ENCODE measurements around the gene ITGB1BP1.

DNA sequence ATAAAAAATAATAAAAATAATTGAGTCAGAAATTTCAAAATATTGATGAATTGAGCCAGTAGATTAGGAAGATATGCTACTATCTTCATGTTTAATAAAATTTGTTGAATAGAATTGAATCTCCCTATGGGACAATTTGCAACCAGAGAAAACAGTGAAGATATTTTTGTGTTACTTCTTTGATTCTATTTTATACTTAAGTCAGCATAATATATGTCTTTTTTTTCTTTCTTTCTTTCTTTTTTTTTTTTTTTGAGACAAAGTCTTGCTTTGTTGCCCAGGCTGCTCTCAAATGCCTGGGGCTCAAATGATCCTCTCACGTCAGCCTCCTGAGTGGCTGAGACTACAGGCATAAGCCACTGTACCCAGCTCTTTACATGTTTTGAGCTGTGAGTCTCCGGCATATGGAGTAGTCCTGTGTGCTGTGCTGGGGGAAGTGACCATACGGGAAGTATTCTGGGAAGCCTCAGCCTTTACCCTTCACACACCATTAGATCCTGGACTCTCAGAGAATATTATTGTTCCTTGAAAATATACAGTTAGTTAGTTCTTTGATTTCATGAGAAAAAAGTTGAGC lies 37.2 kb upstream of the ITGB1BP1 start:
- TF ChIP-seq, protein P1, sequence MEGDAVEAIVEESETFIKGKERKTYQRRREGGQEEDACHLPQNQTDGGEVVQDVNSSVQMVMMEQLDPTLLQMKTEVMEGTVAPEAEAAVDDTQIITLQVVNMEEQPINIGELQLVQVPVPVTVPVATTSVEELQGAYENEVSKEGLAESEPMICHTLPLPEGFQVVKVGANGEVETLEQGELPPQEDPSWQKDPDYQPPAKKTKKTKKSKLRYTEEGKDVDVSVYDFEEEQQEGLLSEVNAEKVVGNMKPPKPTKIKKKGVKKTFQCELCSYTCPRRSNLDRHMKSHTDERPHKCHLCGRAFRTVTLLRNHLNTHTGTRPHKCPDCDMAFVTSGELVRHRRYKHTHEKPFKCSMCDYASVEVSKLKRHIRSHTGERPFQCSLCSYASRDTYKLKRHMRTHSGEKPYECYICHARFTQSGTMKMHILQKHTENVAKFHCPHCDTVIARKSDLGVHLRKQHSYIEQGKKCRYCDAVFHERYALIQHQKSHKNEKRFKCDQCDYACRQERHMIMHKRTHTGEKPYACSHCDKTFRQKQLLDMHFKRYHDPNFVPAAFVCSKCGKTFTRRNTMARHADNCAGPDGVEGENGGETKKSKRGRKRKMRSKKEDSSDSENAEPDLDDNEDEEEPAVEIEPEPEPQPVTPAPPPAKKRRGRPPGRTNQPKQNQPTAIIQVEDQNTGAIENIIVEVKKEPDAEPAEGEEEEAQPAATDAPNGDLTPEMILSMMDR (IDR thresholded peaks at IDR 0.05) = no peak
- TF ChIP-seq EP300 (IDR thresholded peaks at IDR 0.05) = no peak
- TF ChIP-seq POLR2A (IDR thresholded peaks at IDR 0.05) = no peak

Data from tibial nerve (tissue), 4 donors.